NCI-H1417 treated with DMSO at 0.1 percent for 48 hours (cell line): ENCODE measurements around the gene FBXW2.

ENCODE experiments used
- DNase-seq: peaks from one replicate; lab custom pipeline; 2025; lab: John Stamatoyannopoulos, UW

The FBXW2 gene

GRCh38 chr9:120714088-120714845 lies 78.9 kb downstream of the FBXW2 start, which contains the start of gene MEGF9:
TSS of gene MEGF9 (minus strand) at chr9:120714470. CDS start at chr9:120714358, 112 bp downstream.
- DNase-seq: peak; percentile 94

- DNase-seq: no peak
These were observed 79.7 kb downstream of the FBXW2 start for GRCh38 chr9:120713257-120714087.

DNA sequence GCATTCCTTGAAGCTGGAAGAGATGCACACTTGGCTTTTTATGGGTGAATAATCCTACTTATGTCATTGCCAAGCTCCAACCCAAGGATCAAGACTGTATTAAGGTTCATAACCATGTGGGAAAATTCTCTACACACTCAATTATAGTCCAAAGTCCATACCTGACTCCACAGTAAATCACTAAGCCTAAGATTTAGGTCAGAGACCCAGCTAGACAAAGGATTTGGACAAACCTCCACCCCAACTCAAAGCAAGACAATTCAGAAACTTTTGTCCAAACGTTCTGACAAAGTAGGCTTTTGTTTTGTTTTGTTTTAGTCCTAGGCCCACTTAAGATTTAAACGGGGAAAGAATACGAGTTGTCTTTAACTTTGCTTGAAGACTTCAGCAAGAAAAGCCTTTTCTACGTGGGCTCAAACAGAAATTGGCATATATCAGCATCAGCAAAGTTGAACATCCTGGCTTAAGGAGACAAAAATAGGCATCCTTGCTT lies 80.6 kb downstream of the FBXW2 start:
- DNase-seq: no peak

- DNase-seq: no peak
These were observed 81.2 kb downstream of the FBXW2 start for GRCh38 chr9:120711841-120712538.

- no peak for DNase-seq
These were observed 81.9 kb downstream of the FBXW2 start for GRCh38 chr9:120711354-120711753.

DNA sequence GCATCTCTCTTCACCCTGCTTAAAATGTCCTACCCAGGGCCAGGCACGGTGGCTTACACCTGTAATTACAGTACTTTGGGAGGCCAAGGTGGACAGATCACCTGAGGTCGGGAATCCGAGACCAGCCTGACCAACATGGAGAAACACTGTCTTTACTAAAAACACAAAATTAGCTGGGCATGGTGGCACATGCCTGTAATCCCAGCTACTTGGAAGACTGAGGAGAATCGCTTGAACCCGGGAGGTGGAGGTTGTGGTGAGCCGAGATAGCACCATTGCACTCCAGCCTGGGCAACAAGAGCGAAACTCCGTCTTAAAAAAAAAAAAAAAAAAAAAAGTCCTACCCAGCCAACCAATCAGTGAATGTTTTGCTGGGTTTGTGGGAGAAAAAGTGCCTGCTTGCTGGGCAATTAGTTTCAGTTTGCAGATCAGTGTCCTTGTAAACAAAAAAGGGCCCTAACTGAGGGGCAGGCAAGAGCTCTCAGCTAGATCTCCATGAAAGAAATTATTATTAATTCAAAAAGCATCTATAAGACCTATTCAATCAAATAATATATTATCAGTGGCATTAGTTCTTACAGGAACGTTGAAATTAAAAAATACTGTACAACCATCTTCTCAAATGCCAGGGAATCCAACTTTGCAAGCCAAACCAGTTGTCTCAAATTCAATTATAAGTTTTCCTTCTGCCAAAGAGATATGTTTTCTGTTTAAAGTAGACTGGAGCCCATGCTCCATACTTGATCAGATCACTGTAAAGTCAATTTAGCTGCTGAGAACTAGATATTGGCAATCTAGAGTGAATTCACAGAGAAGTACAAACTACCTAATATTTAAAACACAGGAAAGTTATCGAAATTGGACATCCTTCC lies 82.9 kb downstream of the FBXW2 start:
- DNase-seq: no peak

- DNase-seq: no peak
These were observed 84.5 kb downstream of the FBXW2 start for GRCh38 chr9:120708526-120709224.

- DNase-seq: no peak
These were observed 86.0 kb downstream of the FBXW2 start for GRCh38 chr9:120707170-120707569.
